GM21723 (cell line): ENCODE measurements around the gene UBE2G2.

Source experiments
- ATAC-seq: cut with Tn5 transposase; IDR thresholded peaks from one replicate; pipeline ENCODE4 v1.9.1; 2021; ENCODE audit warnings: mild to moderate bottlenecking, moderate library complexity; ENCODE audit not compliant: unreplicated experiment

UBE2G2 gene

GRCh38 chr21:44753357-44753756, 48.3 kb downstream of the UBE2G2 start:
- no peak for ATAC-seq

- ATAC-seq: no peak
Observed at GRCh38 chr21:44752671-44753235, 48.9 kb downstream of the UBE2G2 start.

- no peak for ATAC-seq
Observed at GRCh38 chr21:44751799-44752636, 49.6 kb downstream of the UBE2G2 start.

- ATAC-seq: no peak
Observed at GRCh38 chr21:44751186-44751798, 50.3 kb downstream of the UBE2G2 start.

- no peak for ATAC-seq
Observed at GRCh38 chr21:44750675-44751025, 51.0 kb downstream of the UBE2G2 start.

- ATAC-seq: no peak
Observed at GRCh38 chr21:44749759-44750674, 51.6 kb downstream of the UBE2G2 start.

GRCh38 chr21:44749116-44749758, 52.4 kb downstream of the UBE2G2 start:
- ATAC-seq: no peak

GRCh38 chr21:44748621-44749020, 53.0 kb downstream of the UBE2G2 start:
- ATAC-seq: no peak

GRCh38 chr21:44742418-44743153, 59.0 kb downstream of the UBE2G2 start:
- ATAC-seq: no peak

GRCh38 chr21:44741921-44742320, 59.7 kb downstream of the UBE2G2 start:
- no peak for ATAC-seq

- ATAC-seq: no peak
Observed at GRCh38 chr21:44740742-44741141, 60.9 kb downstream of the UBE2G2 start.

- no peak for ATAC-seq
Observed at GRCh38 chr21:44739316-44739715, 62.3 kb downstream of the UBE2G2 start.

- ATAC-seq: no peak
Observed at GRCh38 chr21:44738621-44739020, 63.0 kb downstream of the UBE2G2 start.

- ATAC-seq: no peak
Observed at GRCh38 chr21:44737706-44738354, 63.8 kb downstream of the UBE2G2 start.

- no peak for ATAC-seq
Observed at GRCh38 chr21:44736291-44737004, 65.2 kb downstream of the UBE2G2 start.

GRCh38 chr21:44735821-44736220, 65.8 kb downstream of the UBE2G2 start:
- no peak for ATAC-seq

GRCh38 chr21:44734841-44735240, 66.8 kb downstream of the UBE2G2 start:
- ATAC-seq: no peak

- ATAC-seq: no peak
Observed at GRCh38 chr21:44734026-44734745, 67.4 kb downstream of the UBE2G2 start.
